Inflammatory macrophage (primary cell): ENCODE results near the gene SVOPL.
A peak's percentile ranks its signal among the peaks of the same experiment; 100 is the strongest.

Experiments
- DNase-seq, 2 donors: peaks; one replicate each; pipeline ENCODE4 v3.0.0-alpha.2; 2020 to 2022

Gene SVOPL

GRCh38 chr7:138553805-138554204, 147.4 kb downstream of the SVOPL start:
- no peak for DNase-seq

DNA sequence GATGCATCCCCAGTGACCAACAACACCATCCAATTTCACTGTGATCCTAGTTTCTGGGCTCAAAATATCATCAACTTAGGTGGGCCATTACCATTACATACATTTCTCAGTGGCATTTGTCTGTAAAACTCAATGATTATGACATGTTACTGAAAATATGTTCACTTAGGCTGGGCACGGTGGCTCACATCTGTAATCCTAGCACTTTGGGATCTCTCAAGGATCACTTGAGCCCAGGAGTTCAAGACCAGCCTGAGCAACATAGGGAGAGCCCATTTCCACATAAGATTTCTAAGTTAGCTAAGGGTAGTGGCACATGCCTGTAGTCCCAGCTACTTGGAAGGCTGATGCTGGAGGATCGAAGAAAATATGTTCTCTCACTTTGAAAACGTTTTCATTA, 150.1 kb downstream of the SVOPL start:
- no peak for DNase-seq

GRCh38 chr7:138550337-138550736, 150.8 kb downstream of the SVOPL start:
- no peak for DNase-seq

DNA sequence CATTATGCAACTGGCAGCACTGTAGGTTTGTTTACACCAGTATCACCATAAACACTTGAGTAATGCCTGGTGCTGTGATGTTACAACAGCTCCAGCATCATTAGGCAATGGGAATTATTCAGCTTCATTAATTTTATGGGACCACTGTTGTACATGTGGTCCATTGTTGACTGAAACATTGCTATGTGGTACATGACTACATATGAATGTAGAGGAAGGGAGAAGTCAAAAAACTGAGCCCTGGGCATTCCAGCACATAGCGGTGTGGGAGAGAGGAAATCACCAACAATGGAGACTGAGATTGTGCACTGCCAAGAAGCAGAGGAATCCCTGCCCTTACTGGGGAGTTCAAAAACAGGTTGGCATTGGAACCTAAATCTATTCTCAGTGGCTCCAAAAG, 152.1 kb downstream of the SVOPL start:
- DNase-seq, result peak in 1 of 2 donors; percentile 11

- no peak for DNase-seq
Observed at GRCh38 chr7:138546829-138547228, 154.3 kb downstream of the SVOPL start.

DNA sequence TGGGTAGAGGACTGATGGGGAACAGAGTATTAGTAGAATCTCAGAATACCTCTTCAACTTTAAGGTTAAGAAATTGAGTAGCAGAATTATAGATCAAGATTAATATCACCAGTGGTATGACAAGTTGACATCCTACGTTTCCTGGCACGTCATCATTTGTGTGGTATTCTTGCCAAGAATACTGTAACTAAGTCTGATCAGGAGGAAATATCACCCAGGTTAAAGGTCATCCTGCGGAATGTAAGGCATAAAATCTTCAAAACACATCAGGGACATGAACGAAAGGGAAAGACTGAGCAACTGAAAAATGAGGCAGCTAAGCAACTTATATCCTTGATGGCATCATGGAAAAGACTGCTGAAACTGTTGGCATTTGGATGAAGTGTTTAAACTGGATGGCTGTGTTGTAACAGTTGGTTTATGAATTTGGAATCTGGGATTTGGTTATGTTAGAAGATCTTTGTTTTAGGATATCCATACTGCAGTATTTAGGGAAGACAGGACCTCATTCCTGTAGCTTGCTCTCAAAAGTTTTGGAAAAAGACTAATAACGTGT, 155.0 kb downstream of the SVOPL start:
- no peak for DNase-seq

- no peak for DNase-seq
Observed at GRCh38 chr7:138545123-138545522, 156.0 kb downstream of the SVOPL start.
